ENCODE data around the gene MAN2A2. TPM values are rescaled to one million over a fixed set of nuclear protein-coding genes. Genes with fewer than 3 reads are reported as not detected.

The MAN2A2 gene
- total RNA-seq, 1 experiment from 2014 or later: 27.4 TPM

DNA sequence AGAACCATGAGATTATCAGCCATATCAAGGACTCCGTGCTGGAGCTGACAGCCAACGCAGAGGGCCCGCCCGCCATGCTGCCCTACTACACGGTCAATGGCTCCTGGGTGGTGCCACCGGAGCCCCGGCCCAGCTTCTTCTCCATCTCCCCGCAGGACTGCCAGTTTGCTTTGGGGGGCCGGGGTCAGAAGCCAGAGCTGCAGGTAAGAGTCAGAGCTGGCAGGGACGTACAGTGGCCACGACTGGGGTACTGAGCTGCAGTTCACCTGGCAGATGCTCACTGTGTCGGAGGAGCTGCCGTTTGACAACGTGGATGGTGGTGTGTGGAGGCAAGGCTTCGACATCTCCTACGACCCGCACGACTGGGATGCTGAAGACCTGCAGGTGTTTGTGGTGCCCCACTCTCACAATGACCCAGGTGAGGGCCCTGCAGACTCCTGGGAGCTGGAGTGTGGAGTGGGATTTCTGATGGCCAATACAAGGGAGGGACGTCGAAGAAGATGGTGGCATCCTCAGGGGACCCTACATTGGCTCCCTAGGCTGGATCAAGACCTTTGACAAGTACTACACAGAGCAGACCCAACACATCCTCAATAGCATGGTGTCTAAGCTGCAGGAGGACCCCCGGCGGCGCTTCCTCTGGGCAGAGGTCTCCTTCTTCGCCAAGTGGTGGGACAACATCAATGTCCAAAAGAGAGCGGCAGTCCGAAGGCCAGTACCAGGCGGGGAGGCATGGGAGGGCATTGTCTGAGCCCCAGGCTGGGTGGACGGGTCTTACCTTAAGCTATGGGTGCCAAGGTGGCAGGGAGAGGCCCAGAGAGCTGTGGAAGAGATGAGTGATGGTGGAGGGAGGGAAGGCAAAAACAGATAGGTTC, 2.4 kb downstream of the MAN2A2 start:
- Mint-ChIP-seq H3K27me3 (ENCODE audit: low read depth) (peaks cover 24% of the 10 kb centered on the region), H3K36me3 (ENCODE audit: insufficient read depth in 1 of 3, low read depth in 3 of 3) (peaks cover 9 to 35% (median 12%) of the 10 kb centered on the region in 3 experiments)
- no peak overlapping the region for H2BK5ac ChIP-seq (ENCODE audit: insufficient read length, low read length)

More for the DNA sequence above, 2.4 kb downstream of the MAN2A2 start:
- peaks cover 8% of the 10 kb centered on the region for H3K23me2 ChIP-seq (ENCODE audit: insufficient read length, low read depth, low read length, poor library complexity, severe bottlenecking)
- H3T11ph ChIP-seq (ENCODE audit: low read length): no peak overlapping the region
- no peak overlapping the region for H3K18ac ChIP-seq (ENCODE audit: insufficient read length, low read depth, low read length)
- no peak for DNase-seq
- no peak overlapping the region for H3K23ac ChIP-seq (ENCODE audit: insufficient read length, low read depth, low read length)
- TF ChIP-seq, protein P1, sequence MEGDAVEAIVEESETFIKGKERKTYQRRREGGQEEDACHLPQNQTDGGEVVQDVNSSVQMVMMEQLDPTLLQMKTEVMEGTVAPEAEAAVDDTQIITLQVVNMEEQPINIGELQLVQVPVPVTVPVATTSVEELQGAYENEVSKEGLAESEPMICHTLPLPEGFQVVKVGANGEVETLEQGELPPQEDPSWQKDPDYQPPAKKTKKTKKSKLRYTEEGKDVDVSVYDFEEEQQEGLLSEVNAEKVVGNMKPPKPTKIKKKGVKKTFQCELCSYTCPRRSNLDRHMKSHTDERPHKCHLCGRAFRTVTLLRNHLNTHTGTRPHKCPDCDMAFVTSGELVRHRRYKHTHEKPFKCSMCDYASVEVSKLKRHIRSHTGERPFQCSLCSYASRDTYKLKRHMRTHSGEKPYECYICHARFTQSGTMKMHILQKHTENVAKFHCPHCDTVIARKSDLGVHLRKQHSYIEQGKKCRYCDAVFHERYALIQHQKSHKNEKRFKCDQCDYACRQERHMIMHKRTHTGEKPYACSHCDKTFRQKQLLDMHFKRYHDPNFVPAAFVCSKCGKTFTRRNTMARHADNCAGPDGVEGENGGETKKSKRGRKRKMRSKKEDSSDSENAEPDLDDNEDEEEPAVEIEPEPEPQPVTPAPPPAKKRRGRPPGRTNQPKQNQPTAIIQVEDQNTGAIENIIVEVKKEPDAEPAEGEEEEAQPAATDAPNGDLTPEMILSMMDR (conservative IDR thresholded peaks at IDR 0.05): no peak
- H4K91ac ChIP-seq (ENCODE audit: insufficient read length, low read depth, low read length): no peak overlapping the region
- no CpG with 5 or more reads among the region's 28 CpGs for WGBS (ENCODE audit: extremely low coverage, insufficient read length, low lambda C conversion rate)
- Mint-ChIP-seq H3K9me3 (no peaks in the 10 kb centered on the region), H3K4me1 (peaks cover 19% of the 10 kb centered on the region in 2 experiments), H3K4me3 (no peak overlapping the region; a peak in 1 of 5 replicates), H3K27ac (peak overlapping the region in 1 of 3 experiments; percentile 3; a peak in 1 of 7 replicates)
- no peaks in the 10 kb centered on the region for H4K20me1 ChIP-seq (ENCODE audit: control insufficient read depth, insufficient read depth, insufficient read length)
- no peak overlapping the region for H4K5ac ChIP-seq (ENCODE audit: insufficient read length, low read depth, low read length)
- no peak overlapping the region for H3K56ac ChIP-seq (ENCODE audit: insufficient read length, low read depth, low read length)
- H3K9ac ChIP-seq (ENCODE audit: extremely low read depth, insufficient read length, low read length): no peak overlapping the region
- peaks cover 3% of the 10 kb centered on the region; the same call in 1 of the 2 replicates for H3K4me1 ChIP-seq (ENCODE audit: insufficient read depth, low read length)
- H2BK120ac ChIP-seq (ENCODE audit: low read depth, low read length, poor library complexity, severe bottlenecking): no peak overlapping the region
- no peaks in the 10 kb centered on the region for H3K9me3 ChIP-seq (ENCODE audit: control insufficient read depth, low read depth, low read length)
- no peak overlapping the region for H2AK5ac ChIP-seq (ENCODE audit: insufficient read length, low read length)
- H3K14ac ChIP-seq (ENCODE audit: insufficient read depth, low read length): no peak overlapping the region
- H3K27me3 ChIP-seq (ENCODE audit: insufficient read depth, low read length): no peaks in the 10 kb centered on the region; the same call in 1 of the 2 replicates
- H3K27ac ChIP-seq (ENCODE audit: insufficient read length, low read depth, low read length): no peak overlapping the region
- no peak overlapping the region for H2BK15ac ChIP-seq (ENCODE audit: low read depth, low read length)
- no peak overlapping the region for H3K4me2 ChIP-seq (ENCODE audit: insufficient read depth, insufficient read length, low read length)
- no peak overlapping the region for H4K8ac ChIP-seq (replicated peaks; ENCODE audit: insufficient read length, low read depth, low read length)
- no peaks in the 10 kb centered on the region for H3K79me1 ChIP-seq (ENCODE audit: insufficient read depth, low read depth, low read length, poor library complexity, severe bottlenecking)
- no peak overlapping the region for H2AFZ ChIP-seq (ENCODE audit: low read length)
- no peak overlapping the region for H2BK20ac ChIP-seq (ENCODE audit: low read depth, low read length, poor library complexity, severe bottlenecking)
- no peaks in the 10 kb centered on the region for H3K79me2 ChIP-seq (ENCODE audit: insufficient read depth, low read length)
- no peak overlapping the region for H2BK12ac ChIP-seq (ENCODE audit: insufficient read length, low read depth, low read length)
- H3K4ac ChIP-seq (ENCODE audit: low read depth, low read length): no peak overlapping the region

Data from H9 (cell line).